Osteoblast (primary cell): ENCODE results near the gene SVEP1. TPM values are rescaled to one million over a fixed set of nuclear protein-coding genes. Genes with fewer than 3 reads are reported as not detected.

Experiments
- DNase-seq: peaks from one replicate; pipeline ENCODE4 v3.0.0; 2011; ENCODE audit warnings: low spot score, mixed read lengths; ENCODE audit not compliant: insufficient read length; ENCODE audit errors: missing footprints
- H2AFZ ChIP-seq: 2 replicates; pipeline ENCODE4 v1.6.0; 2011; ENCODE audit warnings: mild to moderate bottlenecking, low read length
- H3K27ac ChIP-seq: 2 replicates; pipeline ENCODE4 v1.5.1; 2011; ENCODE audit warnings: mild to moderate bottlenecking, low read depth, low read length, moderate library complexity
- H3K27me3 ChIP-seq: 2 replicates; pipeline ENCODE4 v1.6.0; 2012; ENCODE audit warnings: mild to moderate bottlenecking, control low read depth, inconsistent platforms, low read length, moderate library complexity; ENCODE audit not compliant: insufficient read depth
- H3K36me3 ChIP-seq: 2 replicates; pipeline ENCODE4 v1.5.1; 2011; ENCODE audit warnings: mild to moderate bottlenecking, low read length, control low read depth, moderate library complexity; ENCODE audit not compliant: insufficient read depth
- H3K4me1 ChIP-seq: 2 replicates; pipeline ENCODE4 v1.5.1; 2011; ENCODE audit warnings: mild to moderate bottlenecking, low read length, control low read depth, moderate library complexity; ENCODE audit not compliant: insufficient read depth
- H3K4me2 ChIP-seq: 2 replicates; pipeline ENCODE4 v1.6.0; 2011; ENCODE audit warnings: mild to moderate bottlenecking, low read length; ENCODE audit not compliant: insufficient read depth
- H3K4me3 ChIP-seq: fragments of 200-600 bp; sonication (generic); 3 replicates; pipeline ENCODE4 v1.5.1; 2012; ENCODE audit warnings: mild to moderate bottlenecking, low read length, inconsistent platforms; ENCODE audit not compliant: insufficient read depth
- H3K79me2 ChIP-seq: 2 replicates; pipeline ENCODE4 v1.6.0; 2012; ENCODE audit warnings: mild to moderate bottlenecking, low read length, control low read depth, inconsistent platforms; ENCODE audit not compliant: insufficient read depth
- H3K9me3 ChIP-seq: 2 replicates; pipeline ENCODE4 v1.5.1; 2011; ENCODE audit warnings: low read depth, low read length, control low read depth
- H4K20me1 ChIP-seq: 2 replicates; pipeline ENCODE4 v1.6.0; 2012; ENCODE audit warnings: mild to moderate bottlenecking, low read length, control low read depth; ENCODE audit not compliant: insufficient read depth
- CTCF ChIP-seq: IDR thresholded peaks from 2 replicates; pipeline ENCODE4 v1.5.1; 2011; ENCODE audit warnings: mild to moderate bottlenecking, low read depth, low read length, moderate library complexity; ENCODE audit errors: extremely low read depth
- total RNA-seq: library from RNA; depleted of rRNA; stranded (reverse); fragments of >200 nt; gene quantifications from 2 replicates; pipeline ENCODE4 v1.2.3, GENCODE V29; 2012

Gene SVEP1
- total RNA-seq, 1 donor, result 37.6 TPM

- no peak overlapping the region for H3K4me3 ChIP-seq
- peaks cover 3% of the 10 kb centered on the region for H3K4me1 ChIP-seq
- H3K27me3 ChIP-seq, result no peaks in the 10 kb centered on the region
- H3K27ac ChIP-seq, result no peak overlapping the region
- H4K20me1 ChIP-seq, result peaks cover 3% of the 10 kb centered on the region
- DNase-seq, result no peak
- H3K4me2 ChIP-seq, result no peak overlapping the region
- no peaks in the 10 kb centered on the region for H3K9me3 ChIP-seq
- H3K36me3 ChIP-seq, result peaks cover 15% of the 10 kb centered on the region
- no peak for TF ChIP-seq CTCF
- peaks cover 9% of the 10 kb centered on the region for H3K79me2 ChIP-seq
- H2AFZ ChIP-seq, result no peak overlapping the region
Measured at GRCh38 chr9:110561826-110562225, 17.7 kb downstream of the SVEP1 start.

GRCh38 chr9:110559869-110560268 lies 19.7 kb downstream of the SVEP1 start:
- Histone ChIP-seq H3K27ac (no peak overlapping the region), H3K36me3 (peaks cover 7% of the 10 kb centered on the region), H3K4me3 (no peak overlapping the region), H2AFZ (no peak overlapping the region), H4K20me1 (no peaks in the 10 kb centered on the region), H3K4me1 (peaks cover 18% of the 10 kb centered on the region), H3K27me3 (no peaks in the 10 kb centered on the region), H3K79me2 (peaks cover 6% of the 10 kb centered on the region), H3K4me2 (no peak overlapping the region), H3K9me3 (no peaks in the 10 kb centered on the region)
- no peak for TF ChIP-seq CTCF
- no peak for DNase-seq

GRCh38 chr9:110555551-110556331 lies 23.8 kb downstream of the SVEP1 start:
- no peaks in the 10 kb centered on the region for H3K9me3 ChIP-seq
- H3K36me3 ChIP-seq, result peaks cover 4% of the 10 kb centered on the region
- peaks cover 5% of the 10 kb centered on the region for H3K79me2 ChIP-seq
- TF ChIP-seq CTCF, result no peak
- H3K4me1 ChIP-seq, result peaks cover 21% of the 10 kb centered on the region
- no peaks in the 10 kb centered on the region for H4K20me1 ChIP-seq
- DNase-seq, result no peak
- no peak overlapping the region for H2AFZ ChIP-seq
- H3K4me2 ChIP-seq, result peak overlapping the region; percentile 60
- H3K27ac ChIP-seq, result peak overlapping the region; percentile 47
- no peaks in the 10 kb centered on the region for H3K27me3 ChIP-seq
- no peak overlapping the region for H3K4me3 ChIP-seq

GRCh38 chr9:110546411-110546871 lies 33.1 kb downstream of the SVEP1 start:
- Histone ChIP-seq H2AFZ (no peak overlapping the region), H4K20me1 (no peaks in the 10 kb centered on the region), H3K9me3 (no peaks in the 10 kb centered on the region), H3K36me3 (peaks cover 39% of the 10 kb centered on the region), H3K27ac (no peak overlapping the region), H3K79me2 (no peaks in the 10 kb centered on the region), H3K4me3 (no peak overlapping the region), H3K4me2 (no peak overlapping the region), H3K27me3 (no peaks in the 10 kb centered on the region), H3K4me1 (peaks cover 26% of the 10 kb centered on the region)
- TF ChIP-seq CTCF, result no peak
- no peak for DNase-seq
